ENCODE results near the gene CMTM7. TPM values are rescaled to one million over a fixed set of nuclear protein-coding genes. Genes with fewer than 3 reads are reported as not detected.

CMTM7 gene
- total and polyA plus RNA-seq, 2 of the 13 experiments (the other 11 are each of a cell fraction or from before 2014, with no cell fraction given): 20.9 to 21.4 TPM

GRCh38 chr3:32422943-32423342 lies 31.3 kb downstream of the CMTM7 start (continued):
- no peak for TF ChIP-seq TSC22D2 (CRISPR knock-in tag; IDR thresholded peaks at IDR 0.05; ENCODE audit: borderline replicate concordance)
- no peak for TF ChIP-seq BRD4 (CRISPR knock-in tag; IDR thresholded peaks at IDR 0.05)
- TF ChIP-seq TFAP4 (IDR thresholded peaks at IDR 0.05; ENCODE audit: borderline replicate concordance, low read depth): no peak
- TF ChIP-seq PHF21A (CRISPR knock-in tag; IDR thresholded peaks at IDR 0.05): no peak
- TF ChIP-seq ZBTB1 (CRISPR knock-in tag; IDR thresholded peaks at IDR 0.05; ENCODE audit: borderline replicate concordance): no peak
- no peak for TF ChIP-seq TFDP2 (CRISPR knock-in tag; IDR thresholded peaks at IDR 0.05)

- ATAC-seq (no peak), DNase-seq (ENCODE audit: low spot score) (no peak), FAIRE-seq (no peak)
- ChIA-PET CTCF (ENCODE audit: low intra/inter-chr PET ratio, low total read pairs) (no interaction called here), POLR2A (no interaction called here)
- in situ Hi-C loops (cut with HindIII; ENCODE audit: extremely low pct_ligation_motif_present, low pct_unique_long_range_greater_than_20kb) (no loop called here), intact Hi-C loops (cut with micrococcal nuclease; ENCODE audit: unreplicated experiment) (no loop called here)
- H4K20me1 ChIP-seq (ENCODE audit: insufficient read depth, low read length): no peaks in the 10 kb centered on the region
- BruUV-seq (replicated peaks): no TSS peak
- peaks cover 9% of the 10 kb centered on the region for H3K9me3 ChIP-seq (ENCODE audit: low read length)
- H3K36me3 ChIP-seq (replicated peaks in 1 of 2; ENCODE audit: control insufficient read depth in 1 of 2, insufficient read depth in 2 of 2, low read length in 2 of 2): 0 out of 5 replicates have a peak, but pooled peaks cover 0 to under 1% of the 10 kb centered on the region in 2 experiments
- peaks cover 58% of the 10 kb centered on the region for H3K4me1 ChIP-seq (ENCODE audit: insufficient read depth, low read length)
- no peak overlapping the region for H3K9ac ChIP-seq (ENCODE audit: insufficient read depth, low read depth, low read length)
- H3K27me3 ChIP-seq (ENCODE audit: control insufficient read depth in 1 of 2, insufficient read depth in 2 of 2, low read length in 2 of 2): no peaks in the 10 kb centered on the region
- no peak overlapping the region for H3K4me2 ChIP-seq (ENCODE audit: low read depth, low read length)
- no peak overlapping the region for H2AFZ ChIP-seq (ENCODE audit: low read length)
- H3K79me2 ChIP-seq (ENCODE audit: insufficient read depth, low read length): peaks cover 51% of the 10 kb centered on the region
- H3K27ac ChIP-seq (ENCODE audit: extremely low read length, insufficient read depth, low read length): no peak overlapping the region
- no peak overlapping the region for H3K4me3 ChIP-seq (replicated peaks in 1 of 3; ENCODE audit: insufficient read depth in 1 of 3, low read depth in 2 of 3, low read length in 3 of 3)
- 97% methylated on average over 3 of the region's 3 CpGs for WGBS (ENCODE audit: low lambda C conversion rate)
- TF ChIP-seq ZBTB39 (CRISPR knock-in tag; IDR thresholded peaks at IDR 0.05): no peak
- TF ChIP-seq BRF2 (CRISPR knock-in tag; IDR thresholded peaks at IDR 0.05): no peak
- TF ChIP-seq NFAT5 (CRISPR knock-in tag; IDR thresholded peaks at IDR 0.05): no peak
Measured at GRCh38 chr3:32423534-32423933, 31.9 kb downstream of the CMTM7 start.
